Measurements from ENCODE around the gene CAMTA1.

The CAMTA1 gene

GRCh38 chr1:6982860-6983259 lies 197.6 kb downstream of the CAMTA1 start:
- ChIA-PET CTCF (interaction anchor here (0.5 kb wide), 1 partner anchor 665 kb away, joined by 3 read pairs; no protein-coding TSS in a partner anchor), POLR2A (no interaction called here)
- H3K4me1 ChIP-seq (ENCODE audit: control insufficient read depth, insufficient read depth, low read length), result no peaks in the 10 kb centered on the region
- no peak for TF ChIP-seq ZNF169 (tag by site-specific recombination; IDR thresholded peaks at IDR 0.05)
- no peak for TF ChIP-seq ZNF239 (tag by site-specific recombination; IDR thresholded peaks at IDR 0.05)
- TF ChIP-seq ZNF394 (tag by site-specific recombination; IDR thresholded peaks at IDR 0.05; ENCODE audit: borderline replicate concordance), result no peak
- TF ChIP-seq TSHZ1 (tag by site-specific recombination; IDR thresholded peaks at IDR 0.05; ENCODE audit: borderline replicate concordance), result no peak
- no peak for TF ChIP-seq ZNF121 (tag by site-specific recombination; IDR thresholded peaks at IDR 0.05)
- no peak for TF ChIP-seq GLI4 (tag by site-specific recombination; IDR thresholded peaks at IDR 0.05)
- TF ChIP-seq OVOL3 (tag by site-specific recombination; IDR thresholded peaks at IDR 0.05), result no peak
- no peak for TF ChIP-seq ZNF404 (tag by site-specific recombination; IDR thresholded peaks at IDR 0.05)
- TF ChIP-seq, protein P1, sequence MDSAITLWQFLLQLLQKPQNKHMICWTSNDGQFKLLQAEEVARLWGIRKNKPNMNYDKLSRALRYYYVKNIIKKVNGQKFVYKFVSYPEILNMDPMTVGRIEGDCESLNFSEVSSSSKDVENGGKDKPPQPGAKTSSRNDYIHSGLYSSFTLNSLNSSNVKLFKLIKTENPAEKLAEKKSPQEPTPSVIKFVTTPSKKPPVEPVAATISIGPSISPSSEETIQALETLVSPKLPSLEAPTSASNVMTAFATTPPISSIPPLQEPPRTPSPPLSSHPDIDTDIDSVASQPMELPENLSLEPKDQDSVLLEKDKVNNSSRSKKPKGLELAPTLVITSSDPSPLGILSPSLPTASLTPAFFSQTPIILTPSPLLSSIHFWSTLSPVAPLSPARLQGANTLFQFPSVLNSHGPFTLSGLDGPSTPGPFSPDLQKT (IDR thresholded peaks at IDR 0.05; ENCODE audit: borderline replicate concordance, low read depth, low read length), result no peak
- no peak for TF ChIP-seq ZNF311 (tag by site-specific recombination; IDR thresholded peaks at IDR 0.05; ENCODE audit: borderline replicate concordance)
- no peak for TF ChIP-seq PATZ1 (tag by site-specific recombination; IDR thresholded peaks at IDR 0.05)
- TF ChIP-seq, protein P2, sequence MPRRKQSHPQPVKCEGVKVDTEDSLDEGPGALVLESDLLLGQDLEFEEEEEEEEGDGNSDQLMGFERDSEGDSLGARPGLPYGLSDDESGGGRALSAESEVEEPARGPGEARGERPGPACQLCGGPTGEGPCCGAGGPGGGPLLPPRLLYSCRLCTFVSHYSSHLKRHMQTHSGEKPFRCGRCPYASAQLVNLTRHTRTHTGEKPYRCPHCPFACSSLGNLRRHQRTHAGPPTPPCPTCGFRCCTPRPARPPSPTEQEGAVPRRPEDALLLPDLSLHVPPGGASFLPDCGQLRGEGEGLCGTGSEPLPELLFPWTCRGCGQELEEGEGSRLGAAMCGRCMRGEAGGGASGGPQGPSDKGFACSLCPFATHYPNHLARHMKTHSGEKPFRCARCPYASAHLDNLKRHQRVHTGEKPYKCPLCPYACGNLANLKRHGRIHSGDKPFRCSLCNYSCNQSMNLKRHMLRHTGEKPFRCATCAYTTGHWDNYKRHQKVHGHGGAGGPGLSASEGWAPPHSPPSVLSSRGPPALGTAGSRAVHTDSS (tag by site-specific recombination; IDR thresholded peaks at IDR 0.05), result no peak
- TF ChIP-seq ZNF473 (tag by site-specific recombination; IDR thresholded peaks at IDR 0.05), result no peak
- no peak overlapping the region for H3K27ac ChIP-seq (ENCODE audit: extremely low read depth, low read depth, low read length)
- no peaks in the 10 kb centered on the region for H3K9me3 ChIP-seq (ENCODE audit: control insufficient read depth, insufficient read depth, low read depth, low read length)
- H3K4me3 ChIP-seq (ENCODE audit: low read depth, low read length), result no peak overlapping the region
- no peaks in the 10 kb centered on the region for H3K36me3 ChIP-seq (ENCODE audit: control insufficient read depth in 2 of 2, insufficient read depth in 1 of 2, low read length in 2 of 2)

DNA sequence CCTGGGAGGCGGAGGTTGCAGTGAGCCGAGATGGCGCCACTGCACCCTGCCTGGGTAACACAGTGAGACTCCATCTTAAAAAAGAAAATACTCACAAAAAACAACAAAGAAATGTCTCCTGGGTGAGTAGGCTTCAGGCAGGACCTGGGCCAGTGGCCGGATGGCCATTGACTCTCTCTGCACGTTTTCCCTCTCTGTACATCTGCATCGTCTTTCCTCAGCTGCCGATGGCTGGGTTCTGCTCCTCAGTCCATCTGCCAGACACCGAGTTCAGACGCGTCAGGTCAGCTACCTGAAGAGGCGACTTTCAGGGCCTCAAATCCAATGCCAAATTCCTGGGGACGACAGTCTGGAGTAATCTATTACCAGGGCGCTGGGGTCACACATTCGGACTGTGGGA lies 199.3 kb downstream of the CAMTA1 start:
- ChIA-PET POLR2A (no interaction called here), CTCF (no interaction called here)
- H3K36me3 ChIP-seq (ENCODE audit: control insufficient read depth in 2 of 2, insufficient read depth in 1 of 2, low read length in 2 of 2), result no peaks in the 10 kb centered on the region
- TF ChIP-seq YY2 (tag by site-specific recombination; IDR thresholded peaks at IDR 0.05), result no peak
- no peak for TF ChIP-seq ZNF623 (tag by site-specific recombination; IDR thresholded peaks at IDR 0.05)
- no peak for TF ChIP-seq ZNF701 (tag by site-specific recombination; IDR thresholded peaks at IDR 0.05)
- TF ChIP-seq, protein P3, sequence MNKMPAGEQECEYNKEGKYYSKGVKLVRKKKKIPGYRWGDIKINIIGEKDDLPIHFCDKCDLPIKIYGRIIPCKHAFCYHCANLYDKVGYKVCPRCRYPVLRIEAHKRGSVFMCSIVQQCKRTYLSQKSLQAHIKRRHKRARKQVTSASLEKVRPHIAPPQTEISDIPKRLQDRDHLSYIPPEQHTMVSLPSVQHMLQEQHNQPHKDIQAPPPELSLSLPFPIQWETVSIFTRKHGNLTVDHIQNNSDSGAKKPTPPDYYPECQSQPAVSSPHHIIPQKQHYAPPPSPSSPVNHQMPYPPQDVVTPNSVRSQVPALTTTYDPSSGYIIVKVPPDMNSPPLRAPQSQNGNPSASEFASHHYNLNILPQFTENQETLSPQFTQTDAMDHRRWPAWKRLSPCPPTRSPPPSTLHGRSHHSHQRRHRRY (tag by site-specific recombination; IDR thresholded peaks at IDR 0.05), result no peak
- TF ChIP-seq BCL11B (tag by site-specific recombination; IDR thresholded peaks at IDR 0.05; ENCODE audit: low read depth), result no peak
- no peak for TF ChIP-seq ZNF548 (tag by site-specific recombination; IDR thresholded peaks at IDR 0.05)
- no peak for TF ChIP-seq ZNF148 (tag by site-specific recombination; IDR thresholded peaks at IDR 0.05; ENCODE audit: borderline replicate concordance)
- no peak for TF ChIP-seq PRDM1 (tag by site-specific recombination; IDR thresholded peaks at IDR 0.05)
- TF ChIP-seq ZNF626 (tag by site-specific recombination; IDR thresholded peaks at IDR 0.05), result no peak
- TF ChIP-seq ZNF37A (tag by site-specific recombination; IDR thresholded peaks at IDR 0.05), result no peak
- H3K4me3 ChIP-seq (ENCODE audit: low read depth, low read length), result no peak overlapping the region
- no peaks in the 10 kb centered on the region for H3K9me3 ChIP-seq (ENCODE audit: control insufficient read depth, insufficient read depth, low read depth, low read length)
- H3K27ac ChIP-seq (ENCODE audit: extremely low read depth, low read depth, low read length), result no peak overlapping the region
- 0 out of 2 replicates have a peak, but pooled peaks cover 2% of the 10 kb centered on the region for H3K4me1 ChIP-seq (ENCODE audit: control insufficient read depth, insufficient read depth, low read length)

Data from HEK293 (cell line).